Measurements from ENCODE around the gene ITM2A.

The ITM2A gene

GRCh38 chrX:79367907-79368306, 773 bp upstream of the ITM2A start (continued):
- TF ChIP-seq ZNF280C (tag by site-specific recombination; IDR thresholded peaks at IDR 0.05): no peak
- TF ChIP-seq HOXA7 (CRISPR knock-in tag; IDR thresholded peaks at IDR 0.05; ENCODE audit: borderline replicate concordance): no peak
- no peak for TF ChIP-seq ZNF24 (tag by site-specific recombination; IDR thresholded peaks at IDR 0.05)
- TF ChIP-seq ZNF174 (tag by site-specific recombination; IDR thresholded peaks at IDR 0.05): no peak
- no peak for TF ChIP-seq ZSCAN16 (tag by site-specific recombination; IDR thresholded peaks at IDR 0.05)

GRCh38 chrX:79366556-79366872, 620 bp downstream of the ITM2A start:
- ChIA-PET CTCF (no interaction called here), POLR2A (no interaction called here)
- no peaks in the 10 kb centered on the region for H3K36me3 ChIP-seq (ENCODE audit: control insufficient read depth in 2 of 2, insufficient read depth in 1 of 2, low read length in 2 of 2)
- TF ChIP-seq ZNF600 (tag by site-specific recombination; IDR thresholded peaks at IDR 0.05) (no peak), ZNF433 (tag by site-specific recombination; IDR thresholded peaks at IDR 0.05; ENCODE audit: low read depth) (no peak), ZNF704 (tag by site-specific recombination; IDR thresholded peaks at IDR 0.05) (no peak), ZFP3 (tag by site-specific recombination; IDR thresholded peaks at IDR 0.05; ENCODE audit: low read depth) (no peak), ZSCAN5A (tag by site-specific recombination; IDR thresholded peaks at IDR 0.05) (no peak), RBAK (tag by site-specific recombination; IDR thresholded peaks at IDR 0.05) (no peak), SETDB1 (IDR thresholded peaks at IDR 0.05; ENCODE audit: insufficient read length, low read length) (no peak), ZNF558 (tag by site-specific recombination; IDR thresholded peaks at IDR 0.05) (no peak), ZFHX2 (tag by site-specific recombination; conservative IDR thresholded peaks at IDR 0.05) (no peak), PRDM10 (tag by site-specific recombination; IDR thresholded peaks at IDR 0.05) (no peak), ZBTB20 (tag by site-specific recombination; IDR thresholded peaks at IDR 0.05) (no peak), ZSCAN16 (tag by site-specific recombination; IDR thresholded peaks at IDR 0.05) (no peak), REST (tag by site-specific recombination; IDR thresholded peaks at IDR 0.05) (no peak)
- H3K27ac ChIP-seq (ENCODE audit: extremely low read depth, low read depth, low read length): no peak overlapping the region
- H3K4me1 ChIP-seq (ENCODE audit: control insufficient read depth, insufficient read depth, low read length): no peaks in the 10 kb centered on the region
- no peaks in the 10 kb centered on the region; the same call in 1 of the 2 replicates for H3K9me3 ChIP-seq (ENCODE audit: control insufficient read depth, insufficient read depth, low read depth, low read length)
- H3K4me3 ChIP-seq (ENCODE audit: low read depth, low read length): no peak overlapping the region
